GOT3 (cell line): ENCODE data around the gene CD300LB.
"Not testable (repeated sequence)": the region's sequence is repeated elsewhere in the genome, so short reads cannot be mapped to it uniquely, and the experiment has no call there.

Experiments
- DNase-seq: peaks from one replicate; lab custom pipeline; 2025; ENCODE audit warnings: mixed read lengths; lab: John Stamatoyannopoulos, UW

Gene CD300LB

DNA sequence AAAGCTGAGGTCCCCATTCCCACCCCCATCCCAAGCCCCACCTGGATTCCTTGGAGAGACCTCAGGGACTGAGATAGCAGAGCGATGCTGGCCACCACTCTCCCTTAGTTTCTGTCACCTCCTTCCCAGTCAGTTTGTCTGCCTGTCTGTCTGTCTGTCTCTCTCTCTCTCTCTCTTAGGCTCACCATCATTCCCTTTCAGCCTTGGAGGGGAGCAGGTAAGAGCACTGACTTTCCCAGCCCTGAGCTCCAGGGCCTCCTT, 5.9 kb downstream of the CD300LB start:
- no peak for DNase-seq

DNA sequence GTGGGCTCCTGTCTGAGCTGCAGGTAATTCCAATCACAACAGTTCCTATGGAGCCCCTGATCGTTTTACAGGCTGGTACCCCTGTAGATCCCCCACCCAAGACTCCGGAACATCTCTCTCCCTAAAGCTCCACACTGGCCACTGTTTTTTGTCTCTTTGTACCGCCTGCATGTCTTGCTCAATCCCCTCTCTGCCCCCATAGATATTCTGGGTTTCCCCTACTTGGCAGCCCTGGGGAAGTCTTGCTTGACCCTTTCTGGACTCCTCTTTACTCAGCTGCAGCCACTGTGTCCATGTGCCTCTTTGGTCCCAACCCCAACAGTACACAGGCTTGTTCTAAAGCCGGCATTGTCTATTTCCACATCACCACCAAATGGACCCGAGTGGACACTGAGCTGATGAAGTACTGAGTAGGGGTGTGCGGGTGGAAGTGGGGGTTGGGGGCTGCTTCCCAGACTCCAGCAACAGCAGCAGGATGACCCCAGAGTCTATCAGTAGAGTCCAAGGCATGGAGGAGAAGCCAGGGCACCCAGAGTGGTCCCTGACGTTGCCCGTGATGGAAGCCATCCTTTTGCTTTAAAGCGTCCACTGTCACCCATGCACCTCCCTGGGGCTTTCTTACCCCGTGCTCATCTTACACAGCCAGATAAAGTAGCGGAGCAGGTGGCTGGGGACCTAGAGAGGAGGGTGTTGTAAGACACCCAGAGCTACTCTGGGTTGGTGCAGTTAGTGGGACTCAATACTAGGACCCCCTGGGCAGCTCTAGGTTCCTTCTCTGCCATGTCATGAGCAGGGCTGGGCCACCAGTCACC, 6.4 kb downstream of the CD300LB start:
- DNase-seq = no peak

DNA sequence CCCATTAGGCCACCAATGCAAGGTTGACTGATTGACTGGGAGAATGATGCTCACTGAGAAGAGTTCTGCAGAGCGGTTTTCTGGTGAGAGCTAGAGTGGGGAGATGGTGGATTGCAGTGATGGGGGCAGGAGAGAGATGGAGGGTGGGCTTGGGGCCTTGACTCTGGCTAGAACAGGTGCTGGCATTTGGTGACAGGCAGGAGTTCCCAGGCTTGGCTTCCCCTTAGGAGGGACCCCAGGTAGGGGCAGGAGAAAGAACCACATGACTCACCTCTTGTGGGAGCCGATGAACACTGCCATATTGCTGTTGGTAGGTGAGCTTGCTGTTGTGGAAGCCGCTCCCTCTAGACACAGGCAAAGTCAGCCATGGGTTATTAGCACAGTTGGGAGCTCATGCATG, 8.0 kb downstream of the CD300LB start:
- no peak for DNase-seq

DNA sequence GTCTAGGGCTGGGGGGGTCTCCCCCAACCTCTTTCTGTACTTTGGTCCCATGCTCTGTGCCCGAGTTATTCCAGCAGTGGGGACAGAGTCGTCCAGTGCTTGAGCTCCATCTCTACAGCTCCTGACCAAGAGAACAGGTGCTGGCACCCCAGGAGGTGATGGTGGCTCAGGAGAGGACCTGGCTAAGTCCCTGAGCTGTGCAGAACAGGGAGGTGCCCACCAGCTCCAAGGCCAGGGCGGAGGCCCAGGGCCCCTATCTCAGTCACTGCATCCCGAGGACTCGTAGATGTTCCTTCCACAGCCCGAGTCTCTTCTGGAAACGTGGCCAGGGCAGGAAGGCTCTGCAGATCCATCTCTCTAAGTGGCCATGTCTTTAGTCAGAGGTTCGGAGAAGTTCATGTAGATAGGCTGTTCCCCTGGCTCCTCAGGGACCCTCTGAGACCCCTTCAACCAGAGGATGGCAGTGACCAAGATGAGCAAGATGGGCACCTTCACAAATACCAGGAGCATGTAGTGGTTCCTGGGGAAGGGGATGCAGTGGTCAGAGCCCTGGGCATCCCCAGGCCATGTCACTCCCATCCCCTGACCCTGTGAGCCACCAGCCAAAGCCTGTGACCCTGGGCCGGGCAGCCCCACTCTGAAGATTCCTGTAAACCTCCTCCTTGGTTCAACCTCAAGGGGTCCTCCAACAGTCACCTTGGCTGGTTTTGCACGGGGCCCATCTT, 8.7 kb downstream of the CD300LB start:
- no peak for DNase-seq

DNA sequence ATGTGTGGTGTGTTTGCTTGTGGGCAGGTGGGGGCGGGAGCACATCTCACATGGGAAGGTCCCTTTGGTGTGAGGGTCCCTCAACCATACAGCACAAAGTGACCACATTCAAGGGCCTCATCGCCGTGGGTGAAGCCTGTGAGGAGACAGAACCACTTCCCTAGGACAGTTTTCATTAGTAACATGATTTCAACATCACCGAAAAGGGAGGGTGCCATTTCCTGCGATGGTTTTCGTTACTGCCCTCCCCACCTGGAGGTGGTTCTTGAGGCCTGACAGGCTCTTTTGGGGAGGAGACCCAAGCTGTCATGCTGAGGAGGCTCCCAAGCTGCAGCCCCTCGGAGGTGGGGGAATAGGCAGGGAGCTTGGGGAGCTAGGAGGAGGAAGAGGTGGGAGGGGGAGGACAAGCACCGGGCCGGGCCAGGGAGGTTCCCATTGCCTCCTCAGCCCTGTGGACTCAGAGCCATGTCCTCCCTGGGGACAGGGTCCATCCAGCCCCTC, 9.5 kb downstream of the CD300LB start:
- DNase-seq = no peak

DNA sequence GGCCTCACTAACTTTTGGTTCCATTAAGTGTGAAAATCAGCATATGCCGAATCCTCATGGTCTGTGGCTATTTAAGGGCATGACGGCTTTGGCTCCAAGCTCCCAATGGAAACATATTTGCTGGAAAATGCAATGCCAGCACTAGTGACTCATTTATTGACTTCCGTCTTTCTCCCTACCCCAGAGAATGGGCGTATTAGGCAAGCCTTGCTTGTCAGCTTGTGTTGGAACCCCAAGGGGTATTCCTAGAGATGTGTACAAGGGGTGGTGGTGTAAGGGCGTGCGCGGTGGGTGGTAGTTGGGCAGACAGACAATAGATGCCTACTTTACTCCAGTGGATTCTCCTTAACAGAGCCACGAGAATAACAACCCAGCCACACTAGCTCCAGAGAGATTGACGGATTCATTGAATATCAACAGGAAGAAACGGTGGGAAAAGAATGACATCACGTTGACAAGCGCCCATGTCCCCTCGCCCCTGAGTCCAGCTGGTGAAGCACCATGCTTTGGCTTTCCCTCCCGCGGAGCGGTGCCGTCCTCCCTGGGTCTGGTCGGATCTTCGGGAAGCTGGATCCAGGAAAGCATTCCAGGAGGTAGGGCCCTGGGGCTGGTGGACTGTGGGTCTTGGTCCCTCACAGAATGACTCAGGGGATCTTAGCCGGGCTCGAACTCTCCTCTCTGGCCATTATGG, 10.3 kb downstream of the CD300LB start:
- no peak for DNase-seq

DNA sequence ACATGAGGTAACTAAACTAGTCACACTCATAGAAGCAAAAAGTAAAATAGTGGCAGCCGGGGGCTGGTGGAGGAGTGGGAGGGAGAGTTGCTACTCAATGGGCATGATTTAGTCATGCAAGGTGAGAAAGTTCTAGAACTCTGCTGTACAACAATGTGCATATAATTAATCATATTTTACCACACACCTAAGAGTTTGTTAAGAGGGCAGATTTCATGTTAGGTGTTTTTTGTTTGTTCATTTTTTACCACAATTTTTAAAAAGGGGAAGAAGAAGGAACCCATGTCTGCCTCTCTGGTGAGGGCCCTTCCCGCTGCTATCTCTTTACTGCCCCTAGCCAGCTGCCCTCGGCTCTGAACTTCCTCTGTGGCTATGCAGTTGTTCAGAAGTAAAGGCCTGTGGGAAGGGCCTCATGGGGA, 11.2 kb downstream of the CD300LB start:
- no peak for DNase-seq

DNA sequence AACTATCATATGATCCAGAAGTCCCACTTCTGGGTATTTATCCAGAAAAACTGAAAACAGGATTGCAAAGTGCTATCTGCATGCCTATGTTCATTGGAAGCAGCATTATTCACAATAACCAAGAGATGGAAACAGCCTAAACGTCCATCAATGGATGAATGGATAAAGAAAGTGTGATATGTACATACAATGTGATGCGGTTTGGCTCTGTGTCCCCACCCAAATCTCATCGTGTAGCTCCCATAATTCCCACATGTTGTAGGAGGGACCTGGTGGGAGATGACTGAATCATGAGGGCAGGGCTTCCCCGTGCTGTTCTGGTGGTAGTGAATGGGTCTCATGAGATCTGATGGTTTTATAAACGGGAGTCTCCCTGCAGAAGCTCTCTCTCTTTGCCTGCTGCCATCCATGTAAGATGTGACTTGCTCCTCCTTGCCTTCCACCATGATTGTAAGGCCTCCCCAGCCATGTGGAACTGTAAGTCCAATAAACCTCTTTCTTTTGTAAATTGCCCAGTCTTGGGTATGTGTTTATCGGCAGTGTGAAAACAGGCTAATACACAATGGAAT, 12.8 kb downstream of the CD300LB start:
- DNase-seq = not testable (repeated sequence)

DNA sequence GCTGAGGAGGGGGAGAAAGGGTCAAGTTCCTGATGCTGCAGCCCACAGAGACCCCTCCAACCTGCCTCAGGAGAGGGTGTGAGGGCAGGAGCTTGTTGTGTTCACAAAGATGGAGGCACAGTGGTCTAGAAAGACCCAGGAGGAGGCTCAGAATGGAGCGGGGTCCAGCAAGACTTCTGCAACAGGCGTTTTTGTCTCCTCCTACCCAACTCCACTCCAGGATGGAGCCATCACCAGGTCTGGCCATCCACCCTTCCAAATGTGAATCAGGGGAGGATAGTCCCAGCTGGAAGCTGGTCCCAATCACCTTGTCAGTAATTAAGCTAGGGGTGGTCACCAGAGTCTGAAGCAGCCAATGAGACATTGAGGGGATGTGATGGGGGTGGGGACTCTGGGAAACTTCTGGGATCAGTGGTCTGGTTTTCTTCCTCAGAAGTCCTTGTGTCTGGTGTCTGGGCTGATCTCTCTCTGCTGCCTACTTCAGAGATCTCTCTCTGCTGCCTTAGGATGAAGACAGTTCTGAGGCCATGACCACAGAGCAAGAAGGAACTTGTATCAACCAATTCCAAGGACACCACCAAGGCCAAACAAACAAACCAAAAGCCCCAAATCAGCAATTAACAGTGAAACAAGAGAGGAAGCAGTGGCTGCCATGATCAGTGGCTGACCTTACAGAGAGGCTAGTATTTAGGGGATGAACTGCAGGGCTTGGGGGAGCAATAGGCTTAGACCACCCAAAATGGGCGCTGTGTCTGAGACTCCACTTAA, 14.5 kb downstream of the CD300LB start:
- DNase-seq = no peak

DNA sequence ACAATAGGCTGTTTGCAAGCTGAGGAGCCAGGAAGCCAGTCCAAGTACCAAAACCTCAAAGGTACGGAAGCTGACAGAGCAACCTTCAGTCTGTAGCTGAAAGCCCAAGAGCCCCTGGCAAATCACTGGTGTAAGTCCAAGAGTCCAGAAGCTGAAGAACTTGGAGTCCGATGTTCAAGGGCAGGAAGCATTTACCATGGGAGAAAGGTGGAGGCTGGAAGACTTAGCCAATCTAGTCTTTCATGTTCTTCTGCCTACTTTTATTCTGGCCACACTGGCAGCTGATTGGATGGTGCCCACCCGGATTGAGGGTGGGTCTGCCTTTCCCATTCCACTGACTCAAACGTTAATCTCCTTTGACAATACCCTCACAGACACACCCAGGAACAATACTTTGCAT, 15.3 kb downstream of the CD300LB start:
- no peak for DNase-seq

DNA sequence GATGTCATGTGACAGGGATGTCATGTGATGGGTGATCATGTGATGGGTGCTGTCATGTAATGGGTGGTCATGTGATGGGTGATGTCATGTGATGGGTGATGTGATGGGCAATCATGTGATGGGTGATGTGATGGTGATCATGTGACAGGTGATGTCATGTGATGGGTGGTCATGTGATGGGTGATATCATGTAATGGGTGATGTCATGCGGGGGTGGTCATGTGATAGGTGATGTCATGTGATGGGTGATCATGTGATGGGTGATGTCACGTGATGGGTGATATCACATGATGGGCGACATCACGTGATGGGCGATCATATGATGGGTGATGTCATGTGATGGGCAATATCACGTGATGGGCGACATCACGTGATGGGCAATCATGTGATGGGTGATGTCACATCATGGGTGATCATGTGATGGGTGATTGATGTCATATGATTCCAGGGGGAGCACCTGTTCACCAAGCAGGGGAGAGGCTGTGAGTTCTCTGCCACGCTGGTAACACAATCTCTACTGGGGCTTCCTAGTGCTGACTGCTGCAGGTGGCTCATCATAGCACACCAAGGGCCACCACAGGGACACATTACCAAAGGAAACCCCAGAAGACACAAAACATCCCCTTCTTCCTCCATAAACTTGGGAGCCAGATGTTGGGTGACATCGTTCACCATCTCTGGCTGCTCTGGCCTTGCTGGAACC, 16.5 kb downstream of the CD300LB start:
- DNase-seq = no peak

DNA sequence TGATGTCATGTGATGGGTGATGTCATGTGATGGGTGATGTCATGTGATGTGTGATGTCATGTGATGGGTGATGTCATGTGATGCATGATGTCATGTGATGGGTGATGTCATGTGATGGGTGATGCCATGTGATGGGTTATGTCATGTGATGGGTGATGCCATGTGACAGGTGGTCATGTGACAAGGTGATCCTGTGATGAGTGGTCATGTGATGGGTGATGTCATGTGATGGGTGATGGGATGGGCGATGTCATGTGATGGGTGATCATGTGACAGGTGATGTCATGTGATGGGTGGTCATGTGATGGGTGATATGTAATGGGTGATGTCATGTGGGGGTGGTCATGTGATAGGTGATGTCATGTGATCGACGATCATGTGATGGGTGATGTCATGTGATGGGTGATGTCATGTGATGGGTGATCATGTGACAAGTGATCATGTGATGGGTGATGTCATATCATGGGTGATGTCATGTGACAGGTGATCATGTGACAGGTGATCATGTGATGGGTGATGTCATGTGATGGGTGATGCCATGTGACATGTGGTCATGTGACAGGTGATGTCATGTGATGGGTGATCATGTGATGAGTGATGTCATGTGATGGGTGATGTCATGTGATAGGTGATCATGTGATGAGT, 17.2 kb downstream of the CD300LB start:
- no peak for DNase-seq

DNA sequence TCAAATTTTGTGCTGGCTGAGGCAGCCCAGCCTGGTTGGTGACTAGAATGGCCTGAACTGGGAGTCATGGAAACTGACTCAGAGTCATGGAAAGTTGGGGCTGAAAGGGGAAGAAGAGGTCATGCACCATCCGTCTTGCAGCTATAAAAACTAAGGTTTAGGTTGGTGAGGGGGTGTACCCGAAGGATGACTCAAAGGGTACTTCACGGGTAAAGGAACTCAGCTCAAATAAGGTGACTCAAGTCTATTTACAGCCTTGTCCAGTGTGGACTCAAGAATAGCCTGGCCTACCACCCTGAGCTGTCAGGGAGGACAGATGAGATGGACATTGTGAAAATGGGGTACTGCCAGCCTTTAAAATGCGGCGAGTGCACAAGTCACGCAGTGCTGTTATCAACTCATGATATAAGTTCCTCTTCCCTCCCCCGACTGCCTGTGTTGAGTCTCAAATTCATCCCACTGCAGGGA, 18.6 kb downstream of the CD300LB start:
- DNase-seq = no peak

DNA sequence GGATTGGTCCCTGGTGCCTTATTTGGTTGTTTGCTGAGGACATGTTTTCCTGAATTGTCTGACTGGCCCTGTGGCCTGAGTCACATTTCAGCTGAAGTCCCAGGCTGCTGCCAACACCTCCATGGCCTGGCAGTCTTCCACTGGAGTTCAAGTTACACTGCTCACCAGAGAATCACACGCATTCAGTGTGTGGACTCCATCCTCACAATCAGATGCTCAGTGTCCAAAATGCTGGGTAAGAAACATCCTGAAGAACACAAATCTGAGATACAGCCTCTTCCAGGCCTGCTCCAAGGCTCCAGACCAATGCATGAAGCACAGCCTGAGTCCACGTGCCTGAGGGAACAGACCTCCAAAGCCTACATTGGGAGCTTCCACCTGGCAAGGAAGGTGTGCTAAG, 19.2 kb downstream of the CD300LB start:
- no peak for DNase-seq

DNA sequence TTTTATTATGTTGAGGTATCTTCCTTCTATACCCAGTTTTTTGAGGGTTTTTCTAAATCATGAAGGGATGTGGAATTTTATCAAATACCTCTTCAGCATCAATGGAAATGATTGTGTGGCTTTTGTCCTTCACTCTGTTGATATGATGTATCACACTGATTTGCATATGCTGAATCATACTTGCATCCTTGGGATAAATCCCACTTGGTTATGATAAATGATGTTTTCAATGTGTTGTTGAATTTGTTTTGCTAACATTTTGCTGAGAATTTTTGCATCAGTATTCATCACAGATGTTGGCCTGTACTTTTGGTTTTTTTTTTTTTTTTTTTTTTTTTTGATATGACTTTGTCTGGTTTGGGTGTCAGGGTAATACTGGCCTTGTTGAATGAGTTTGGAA, 23.1 kb downstream of the CD300LB start:
- DNase-seq = no peak

DNA sequence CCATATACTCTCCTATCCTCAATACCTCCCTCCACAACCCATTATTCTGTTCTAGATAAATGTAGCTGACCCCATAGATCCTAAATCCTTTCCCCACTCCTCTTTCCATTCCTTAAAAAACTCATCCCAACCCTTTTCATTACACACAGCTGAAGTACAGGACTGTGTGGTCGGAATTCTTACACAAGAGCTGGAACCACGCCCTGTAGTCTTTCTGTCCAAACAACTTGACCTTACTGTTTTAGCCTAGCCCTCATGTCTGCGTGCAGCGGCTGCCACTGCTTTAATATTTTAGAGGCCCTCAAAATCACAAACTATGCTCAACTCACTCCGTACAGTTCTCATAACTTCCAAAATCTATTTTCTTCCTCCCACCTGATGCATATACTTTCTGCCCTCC, 27.3 kb downstream of the CD300LB start:
- DNase-seq = not testable (repeated sequence)

DNA sequence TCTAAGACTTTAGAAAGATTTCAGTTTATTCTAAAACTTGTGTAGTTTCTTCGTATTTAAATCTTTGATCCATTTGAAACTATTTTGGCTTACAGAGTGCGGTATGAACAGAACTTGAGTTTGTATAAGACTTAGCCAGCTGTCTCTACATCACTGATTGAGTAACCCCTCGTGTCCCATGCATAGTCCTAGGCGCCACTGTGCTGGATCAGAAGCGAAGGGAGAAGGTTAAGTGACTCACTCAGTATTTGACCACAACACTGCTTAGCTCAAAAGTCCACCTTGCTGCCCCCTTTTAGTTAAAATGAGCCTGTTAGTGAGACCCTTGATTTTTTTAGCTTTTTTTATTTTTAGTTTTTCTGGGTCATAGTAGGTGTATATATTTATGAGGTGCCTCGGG, 28.4 kb downstream of the CD300LB start:
- DNase-seq = no peak

DNA sequence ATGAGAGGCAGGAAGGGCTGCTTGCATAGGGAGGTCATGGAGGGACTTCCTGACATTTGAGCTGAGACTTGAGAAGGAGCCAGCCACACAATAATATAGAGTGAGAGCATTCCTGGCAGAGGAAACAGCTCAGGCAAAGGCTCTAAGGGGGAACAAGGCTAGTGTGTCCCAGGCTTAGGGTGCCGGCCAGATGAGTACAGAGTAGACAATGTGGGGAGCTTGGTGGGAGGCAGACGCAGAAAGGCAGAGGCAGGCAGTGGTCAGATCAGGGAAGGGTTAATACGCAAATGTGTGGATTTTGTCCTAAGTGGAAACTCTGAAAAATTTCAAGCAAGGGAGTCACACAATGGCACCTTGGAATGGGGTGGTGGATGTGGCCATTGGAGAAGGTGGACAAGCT, 31.3 kb downstream of the CD300LB start:
- no peak for DNase-seq

DNA sequence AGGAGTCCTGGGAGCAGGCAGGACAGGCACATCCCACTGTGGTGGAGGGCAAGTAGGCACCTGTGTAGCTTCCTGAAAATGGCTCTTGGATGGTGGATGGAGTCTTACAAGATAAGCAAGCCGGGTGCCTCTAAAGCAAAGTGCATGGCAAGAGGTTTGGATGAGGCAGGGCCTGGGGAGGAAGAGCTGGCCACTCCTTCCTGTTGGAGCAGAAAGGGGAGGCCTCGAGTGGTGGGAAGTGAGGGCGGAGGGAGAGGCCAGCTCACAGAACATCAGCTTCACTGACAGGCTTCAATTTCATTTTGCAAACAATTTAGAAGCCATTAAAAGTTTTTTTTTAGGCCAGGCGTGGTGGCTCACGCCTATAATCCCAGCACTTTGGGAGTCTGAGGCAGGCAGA, 33.8 kb downstream of the CD300LB start:
- no peak for DNase-seq

DNA sequence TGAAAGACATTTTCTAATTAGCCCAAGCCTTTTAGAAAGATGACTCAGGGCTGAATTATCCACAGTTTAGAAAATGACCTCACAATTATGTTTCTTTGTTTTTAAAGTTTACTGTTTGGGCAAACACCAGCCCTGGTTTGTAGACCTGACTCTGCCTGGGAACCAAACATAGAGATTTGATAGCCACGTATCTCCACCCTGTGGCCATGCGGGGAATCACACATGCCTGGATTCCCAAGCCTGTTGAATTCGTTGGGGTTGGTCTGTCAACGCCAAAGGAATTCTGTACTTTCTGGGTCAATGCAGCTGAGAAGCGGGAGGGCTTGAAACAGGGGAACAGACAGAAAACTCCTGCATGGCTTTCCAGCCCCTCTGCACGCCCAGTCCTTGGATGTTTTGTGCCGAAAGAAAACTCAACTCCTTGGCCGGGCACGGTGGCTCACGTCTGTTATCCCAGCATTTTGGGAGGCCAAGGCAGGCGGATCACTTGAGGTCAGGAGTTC, 37.9 kb downstream of the CD300LB start:
- DNase-seq = no peak
